Activated CD4-positive, alpha-beta T cell treated with anti-CD3 and anti-CD28 coated beads, Interleukin-2, amount 10 ng/mL, durations not matched to agents 24 days and 14 days (primary cell): ENCODE data around the gene PSMD2. TPM values are rescaled to one million over a fixed set of nuclear protein-coding genes. Genes with fewer than 3 reads are reported as not detected.
A peak's percentile ranks its signal among the peaks of the same experiment; 100 is the strongest.

Experiments used
- DNase-seq: peaks from one replicate; pipeline ENCODE4 v3.0.0; 2022
- H3K27ac Mint-ChIP-seq: one replicate; pipeline ENCODE4 v1.8.0; 2022; ENCODE audit warnings: mild to moderate bottlenecking, mixed read lengths
- H3K27me3 Mint-ChIP-seq: one replicate; pipeline ENCODE4 v1.8.0; 2022; ENCODE audit warnings: mixed read lengths
- H3K36me3 Mint-ChIP-seq: one replicate; pipeline ENCODE4 v1.8.0; 2022; ENCODE audit warnings: low read depth, mild to moderate bottlenecking, mixed read lengths
- H3K4me1 Mint-ChIP-seq: one replicate; pipeline ENCODE4 v1.8.0; 2021; ENCODE audit warnings: mixed read lengths
- H3K4me3 Mint-ChIP-seq: one replicate; pipeline ENCODE4 v1.8.0; 2022; ENCODE audit warnings: mild to moderate bottlenecking, moderate library complexity, mixed read lengths
- H3K9me3 Mint-ChIP-seq: one replicate; pipeline ENCODE4 v1.8.0; 2021; ENCODE audit warnings: mixed read lengths
- intact Hi-C: fragments of 100-400 bp; cut with micrococcal nuclease; formaldehyde crosslinking; loops from one replicate; pipeline ENCODE4 v1.15.1; 2023
- total RNA-seq: library from RNA; stranded (reverse); gene quantifications from 2 replicates; pipeline ENCODE4 v1.2.3, GENCODE V29; 2022

Gene PSMD2
- total RNA-seq, result 280 and 283 TPM in 2 replicates

GRCh38 chr3:184298759-184299487 lies at the start of gene PSMD2:
TSS of gene PSMD2 (plus strand) at chr3:184299241. CDS start at chr3:184299267, 26 bp downstream.
- no peaks in the 10 kb centered on the region for H3K9me3 Mint-ChIP-seq
- peaks cover 6% of the 10 kb centered on the region for H3K27me3 Mint-ChIP-seq
- H3K36me3 Mint-ChIP-seq, result peaks cover 44% of the 10 kb centered on the region
- DNase-seq, result peak; percentile 98
- peak within 1 kb of the TSS; percentile 90 for H3K27ac Mint-ChIP-seq
- H3K4me1 Mint-ChIP-seq, result peaks cover 20% of the 10 kb centered on the region
- intact Hi-C loops, result loop anchor here (1.0 to 2.0 kb wide), 7 partner anchors 15 to 282 kb away; partner anchors contain the start of genes ABCC5, ABCF3, AP2M1 and EEF1AKMT4
- peak within 1 kb of the TSS; percentile 99 for H3K4me3 Mint-ChIP-seq

GRCh38 chr3:184249412-184250166 lies 49.5 kb upstream of the PSMD2 start, which contains the start of gene EEF1AKMT4:
TSS of gene EEF1AKMT4 (plus strand) at chr3:184249672. CDS start at chr3:184249695, 23 bp downstream.
- H3K4me3 Mint-ChIP-seq, result peak within 1 kb of the TSS; percentile 98
- peaks cover 20% of the 10 kb centered on the region for H3K36me3 Mint-ChIP-seq
- peak; percentile 99 for DNase-seq
- peaks cover 16% of the 10 kb centered on the region for H3K4me1 Mint-ChIP-seq
- H3K27ac Mint-ChIP-seq, result peak within 1 kb of the TSS; percentile 100
- H3K9me3 Mint-ChIP-seq, result no peaks in the 10 kb centered on the region
- intact Hi-C loops, result loop anchor here (1.0 to 5.0 kb wide), 9 partner anchors 11 to 232 kb away; partner anchors contain the start of genes ABCC5, AP2M1, EIF2B5 and EIF4G1
- H3K27me3 Mint-ChIP-seq, result no peaks in the 10 kb centered on the region

GRCh38 chr3:184250167-184250828 lies 48.7 kb upstream of the PSMD2 start:
- Mint-ChIP-seq H3K27me3 (no peaks in the 10 kb centered on the region), H3K36me3 (peaks cover 13% of the 10 kb centered on the region), H3K4me3 (peak overlapping the region; percentile 98), H3K27ac (peak overlapping the region; percentile 100), H3K4me1 (peaks cover 16% of the 10 kb centered on the region), H3K9me3 (no peaks in the 10 kb centered on the region)
- DNase-seq, result peak; percentile 97
- intact Hi-C loops, result loop anchor here (1.0 to 5.0 kb wide), 3 partner anchors 10 to 233 kb away; partner anchors contain the start of gene ABCC5

- DNase-seq, result no peak
- Mint-ChIP-seq H3K4me3 (no peak overlapping the region), H3K4me1 (peaks cover 11% of the 10 kb centered on the region), H3K27ac (peak overlapping the region; percentile 14), H3K9me3 (no peaks in the 10 kb centered on the region), H3K36me3 (peaks cover 20% of the 10 kb centered on the region), H3K27me3 (peaks cover 16% of the 10 kb centered on the region)
- intact Hi-C loops, result no loop called here
Observed at GRCh38 chr3:184255291-184256039, 43.6 kb upstream of the PSMD2 start.

GRCh38 chr3:184257083-184257915 lies 41.7 kb upstream of the PSMD2 start:
- H3K27ac Mint-ChIP-seq, result no peak overlapping the region
- H3K9me3 Mint-ChIP-seq, result no peaks in the 10 kb centered on the region
- H3K4me1 Mint-ChIP-seq, result peaks cover 19% of the 10 kb centered on the region
- peaks cover 23% of the 10 kb centered on the region for H3K36me3 Mint-ChIP-seq
- intact Hi-C loops, result no loop called here
- no peak for DNase-seq
- peaks cover 25% of the 10 kb centered on the region for H3K27me3 Mint-ChIP-seq
- H3K4me3 Mint-ChIP-seq, result no peak overlapping the region

GRCh38 chr3:184258926-184259325 lies 40.1 kb upstream of the PSMD2 start:
- H3K9me3 Mint-ChIP-seq, result no peaks in the 10 kb centered on the region
- H3K27me3 Mint-ChIP-seq, result peaks cover 33% of the 10 kb centered on the region
- no peak overlapping the region for H3K27ac Mint-ChIP-seq
- peaks cover 23% of the 10 kb centered on the region for H3K36me3 Mint-ChIP-seq
- intact Hi-C loops, result no loop called here
- no peak for DNase-seq
- peaks cover 22% of the 10 kb centered on the region for H3K4me1 Mint-ChIP-seq
- no peak overlapping the region for H3K4me3 Mint-ChIP-seq

- no peak for DNase-seq
- peaks cover 33% of the 10 kb centered on the region for H3K27me3 Mint-ChIP-seq
- H3K4me3 Mint-ChIP-seq, result peak overlapping the region; percentile 62
- peaks cover 23% of the 10 kb centered on the region for H3K36me3 Mint-ChIP-seq
- intact Hi-C loops, result no loop called here
- no peaks in the 10 kb centered on the region for H3K9me3 Mint-ChIP-seq
- H3K27ac Mint-ChIP-seq, result peak overlapping the region; percentile 66
- H3K4me1 Mint-ChIP-seq, result peaks cover 22% of the 10 kb centered on the region
Observed at GRCh38 chr3:184259396-184259877, 39.6 kb upstream of the PSMD2 start.

GRCh38 chr3:184259878-184260723 lies 38.9 kb upstream of the PSMD2 start:
- intact Hi-C loops, result loop anchor here (1.0 kb wide), 1 partner anchor 10 kb away; no protein-coding TSS in a partner anchor
- Mint-ChIP-seq H3K4me1 (peaks cover 22% of the 10 kb centered on the region), H3K27ac (peak overlapping the region; percentile 57), H3K4me3 (peak overlapping the region; percentile 78), H3K36me3 (peaks cover 23% of the 10 kb centered on the region), H3K9me3 (no peaks in the 10 kb centered on the region), H3K27me3 (peaks cover 40% of the 10 kb centered on the region)
- DNase-seq, result peak; percentile 86

GRCh38 chr3:184260724-184261269 lies 38.2 kb upstream of the PSMD2 start:
- Mint-ChIP-seq H3K27me3 (peaks cover 44% of the 10 kb centered on the region), H3K36me3 (peaks cover 23% of the 10 kb centered on the region), H3K4me1 (peaks cover 19% of the 10 kb centered on the region), H3K27ac (peak overlapping the region; percentile 57), H3K9me3 (no peaks in the 10 kb centered on the region), H3K4me3 (peak overlapping the region; percentile 87)
- intact Hi-C loops, result loop anchor here (1.0 kb wide), 1 partner anchor 10 kb away; no protein-coding TSS in a partner anchor
- DNase-seq, result peak; percentile 64

GRCh38 chr3:184261270-184261853 lies 37.7 kb upstream of the PSMD2 start, which contains the start of gene CAMK2N2:
TSS of gene CAMK2N2 (minus strand) at chr3:184261553. CDS start at chr3:184261285, 268 bp downstream.
- H3K4me1 Mint-ChIP-seq, result peaks cover 18% of the 10 kb centered on the region
- H3K9me3 Mint-ChIP-seq, result no peaks in the 10 kb centered on the region
- H3K27ac Mint-ChIP-seq, result peak within 1 kb of the TSS; percentile 57
- H3K36me3 Mint-ChIP-seq, result peaks cover 23% of the 10 kb centered on the region
- intact Hi-C loops, result no loop called here
- peak; percentile 88 for DNase-seq
- peaks cover 45% of the 10 kb centered on the region for H3K27me3 Mint-ChIP-seq
- H3K4me3 Mint-ChIP-seq, result peak within 1 kb of the TSS; percentile 87
